AG09309 (cell line): ENCODE measurements around the gene IER3.

Experiments
- DNase-seq: peaks from one replicate; pipeline ENCODE4 v3.0.0-alpha.2; 2010; ENCODE audit warnings: low read depth
- H3K4me3 ChIP-seq: 2 replicates; pipeline ENCODE4 v1.5.1; 2011; ENCODE audit warnings: mild to moderate bottlenecking, low read depth, low read length, moderate library complexity; ENCODE audit not compliant: control insufficient read depth
- TF ChIP-seq, protein P1 (sequence below): IDR thresholded peaks from 2 replicates; pipeline ENCODE4 v1.5.1; 2011; ENCODE audit warnings: mild to moderate bottlenecking, low read depth, low read length, inconsistent platforms; ENCODE audit not compliant: insufficient read depth, control insufficient read depth; ENCODE audit errors: missing control alignments

The IER3 gene

DNA sequence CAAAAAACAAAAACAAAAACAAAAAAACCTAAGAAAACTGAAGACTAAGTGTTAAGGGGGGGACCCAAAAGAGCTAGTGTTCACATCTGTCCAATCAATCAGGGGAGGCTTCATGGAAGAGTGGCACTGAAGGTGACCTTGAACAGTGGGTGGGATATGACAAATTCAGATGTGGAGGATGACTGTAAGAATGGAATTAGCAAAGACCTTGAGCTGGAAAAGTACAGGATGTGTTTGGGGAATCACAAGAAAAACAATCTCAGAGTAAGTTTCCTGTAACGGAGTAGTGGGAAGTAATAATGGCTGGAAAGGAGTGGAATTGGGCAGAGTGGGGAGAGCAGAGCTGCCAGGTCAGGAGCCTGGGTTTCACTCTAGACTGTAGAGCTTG lies 2.9 kb upstream of the IER3 start:
- H3K4me3 ChIP-seq: no peak overlapping the region
- DNase-seq: no peak
- TF ChIP-seq, protein P1, sequence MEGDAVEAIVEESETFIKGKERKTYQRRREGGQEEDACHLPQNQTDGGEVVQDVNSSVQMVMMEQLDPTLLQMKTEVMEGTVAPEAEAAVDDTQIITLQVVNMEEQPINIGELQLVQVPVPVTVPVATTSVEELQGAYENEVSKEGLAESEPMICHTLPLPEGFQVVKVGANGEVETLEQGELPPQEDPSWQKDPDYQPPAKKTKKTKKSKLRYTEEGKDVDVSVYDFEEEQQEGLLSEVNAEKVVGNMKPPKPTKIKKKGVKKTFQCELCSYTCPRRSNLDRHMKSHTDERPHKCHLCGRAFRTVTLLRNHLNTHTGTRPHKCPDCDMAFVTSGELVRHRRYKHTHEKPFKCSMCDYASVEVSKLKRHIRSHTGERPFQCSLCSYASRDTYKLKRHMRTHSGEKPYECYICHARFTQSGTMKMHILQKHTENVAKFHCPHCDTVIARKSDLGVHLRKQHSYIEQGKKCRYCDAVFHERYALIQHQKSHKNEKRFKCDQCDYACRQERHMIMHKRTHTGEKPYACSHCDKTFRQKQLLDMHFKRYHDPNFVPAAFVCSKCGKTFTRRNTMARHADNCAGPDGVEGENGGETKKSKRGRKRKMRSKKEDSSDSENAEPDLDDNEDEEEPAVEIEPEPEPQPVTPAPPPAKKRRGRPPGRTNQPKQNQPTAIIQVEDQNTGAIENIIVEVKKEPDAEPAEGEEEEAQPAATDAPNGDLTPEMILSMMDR: no peak

DNA sequence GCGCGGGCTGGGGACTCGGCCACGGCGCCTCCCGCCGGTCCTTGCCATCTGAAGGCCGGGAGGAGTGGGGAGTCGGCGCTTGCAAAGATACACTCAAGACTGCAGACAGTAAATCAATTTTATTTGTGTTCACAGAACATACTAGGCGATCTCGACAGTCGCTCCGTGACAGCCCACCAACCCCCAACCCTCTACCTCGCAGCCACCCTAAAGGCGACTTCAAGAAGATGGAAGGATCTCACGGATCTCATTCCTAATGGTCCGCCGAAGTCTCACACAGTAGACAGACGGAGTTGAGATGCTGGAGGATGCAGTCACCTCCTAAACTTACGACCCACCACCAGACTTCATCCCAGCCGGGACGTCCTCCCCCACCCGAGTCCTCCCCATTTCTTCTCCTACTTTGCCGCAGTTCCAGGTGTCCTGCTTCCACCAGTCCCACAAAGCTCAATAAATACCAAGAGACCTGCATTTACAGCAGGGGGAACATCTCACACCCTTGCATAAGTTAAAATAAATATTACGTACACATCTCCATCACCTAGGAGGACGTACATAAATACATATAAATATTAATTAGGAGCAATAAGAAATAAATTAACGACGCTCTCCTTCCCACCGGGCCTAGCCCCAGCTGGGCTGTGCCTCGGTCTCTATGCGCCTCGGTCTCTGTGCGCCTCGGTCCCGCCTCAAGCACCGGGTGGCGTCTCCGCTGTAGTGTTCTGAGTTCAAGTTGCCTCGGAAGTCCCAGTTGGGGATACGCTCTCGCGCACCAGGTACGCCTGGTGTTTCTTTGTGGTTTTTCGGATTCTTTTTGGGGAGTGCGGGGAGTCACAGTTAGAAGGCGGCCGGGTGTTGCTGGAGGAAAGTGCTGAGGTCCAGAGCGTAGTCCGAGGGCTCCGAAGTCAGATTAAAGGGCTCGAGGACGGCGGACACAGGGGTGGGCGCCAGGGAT lies 971 bp downstream of the IER3 start:
- peak overlapping the region; percentile 74 for H3K4me3 ChIP-seq
- no peak for DNase-seq

DNA sequence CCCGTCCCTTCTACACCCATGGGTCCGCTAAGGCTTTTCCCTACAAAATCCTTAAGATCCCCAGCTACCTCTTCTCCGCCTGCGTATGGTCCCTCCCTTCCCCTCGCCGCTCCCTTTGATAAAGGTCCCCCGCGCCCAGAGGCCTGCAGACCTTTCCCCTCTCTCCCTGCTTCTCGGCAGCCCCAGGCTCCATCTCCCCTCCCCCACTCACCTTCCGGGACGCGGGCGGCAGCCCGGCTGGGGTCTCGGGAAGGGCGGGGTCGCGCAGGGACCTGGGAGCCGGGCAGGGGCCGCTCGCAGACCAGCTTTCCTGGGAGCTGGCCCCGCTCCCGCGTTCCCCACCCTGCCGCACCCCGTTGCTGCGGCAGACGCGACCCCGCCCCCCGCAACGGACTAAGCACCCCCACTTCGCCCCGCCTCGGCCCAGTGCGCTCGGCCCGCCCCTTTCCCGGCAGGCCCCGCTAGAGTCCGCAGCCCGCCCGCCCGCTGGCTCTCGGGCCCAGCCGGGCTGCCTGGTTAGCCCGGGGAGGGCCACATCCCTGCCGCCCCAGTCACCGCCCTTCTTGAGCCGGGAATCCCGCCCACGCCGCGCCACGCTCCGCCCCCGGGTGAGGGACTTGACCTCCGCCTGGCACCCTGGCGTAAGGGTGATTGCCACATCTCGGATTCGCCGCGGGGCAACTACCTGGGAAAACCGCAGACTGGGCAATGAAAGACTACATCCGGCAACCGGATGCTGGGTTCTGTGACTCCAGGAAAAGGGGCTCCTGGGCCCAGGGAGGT lies 1.8 kb downstream of the IER3 start, which contains the start of gene FLOT1:
Gene FLOT1 (minus strand): TSS at position 372 of the 783 bp plus-strand sequence. CDS start 498 bp downstream, outside the sequence.
- H3K4me3 ChIP-seq: peak within 1 kb of the TSS; percentile 74
- TF ChIP-seq, protein P1: no peak
- peak; percentile 94 for DNase-seq

More for the DNA sequence above, 971 bp downstream of the IER3 start:
- TF ChIP-seq, protein P1: peak; percentile 4

DNA sequence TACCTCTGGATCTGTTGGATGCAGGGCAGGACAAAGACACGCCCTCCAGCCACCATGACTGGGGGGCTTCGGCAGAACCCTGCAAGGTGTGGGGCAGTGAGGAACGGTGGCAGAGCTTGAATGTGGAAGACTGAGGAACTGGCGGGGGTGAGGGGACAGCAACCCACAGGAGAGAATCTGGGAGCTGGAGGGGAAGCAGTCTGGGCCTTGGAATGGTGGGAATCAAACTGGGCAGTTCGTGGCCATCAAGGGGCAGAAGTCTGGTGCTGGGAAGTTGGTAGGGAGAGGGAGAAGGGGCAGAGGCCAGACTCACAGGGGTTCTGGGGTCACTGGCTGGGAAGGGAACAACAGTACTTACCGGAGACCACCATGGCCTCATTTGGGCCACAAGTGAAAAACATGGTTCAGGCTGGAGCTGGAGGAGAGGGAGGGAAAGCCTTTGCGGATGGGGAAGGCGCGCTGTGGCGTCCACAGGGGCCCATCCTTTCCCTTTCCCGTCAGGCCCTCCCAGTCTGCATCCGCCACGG lies 2.5 kb downstream of the IER3 start:
- peak overlapping the region; percentile 52 for H3K4me3 ChIP-seq
- DNase-seq: no peak
- TF ChIP-seq, protein P1: no peak

DNA sequence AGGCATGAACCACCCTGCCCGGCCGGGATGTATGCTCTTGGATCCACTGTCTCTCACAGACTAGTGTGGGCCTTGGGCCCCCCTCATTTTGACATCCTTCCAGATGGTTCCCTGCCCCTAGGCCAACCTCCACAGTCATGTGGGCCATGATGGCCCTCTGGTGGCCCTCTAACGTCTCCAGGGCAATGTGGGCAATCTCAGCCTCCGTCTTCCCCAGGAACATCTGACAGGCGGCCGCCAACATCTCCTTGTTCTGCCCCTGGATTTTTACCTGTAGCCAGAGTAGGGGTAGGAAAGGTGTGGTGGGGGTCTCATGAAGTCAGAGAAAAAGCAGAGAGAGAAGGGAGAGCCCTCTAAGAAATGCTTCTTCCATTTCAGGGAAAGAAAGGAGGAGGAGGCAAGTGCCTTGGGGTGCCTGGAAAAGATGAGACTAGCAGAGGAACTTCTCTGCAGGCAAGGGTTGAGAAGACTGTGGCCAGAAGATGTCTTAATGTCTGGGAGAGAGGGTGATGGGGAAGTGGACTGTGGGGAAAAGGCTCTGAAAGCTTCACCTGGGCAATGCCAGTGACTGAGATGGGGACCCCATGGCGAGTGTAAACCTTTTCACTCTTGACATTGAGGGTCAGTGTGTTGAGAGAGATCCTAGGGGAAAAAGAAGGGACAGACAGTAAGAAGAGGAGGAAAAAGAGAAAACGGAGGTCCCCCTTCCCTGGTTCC lies 3.1 kb downstream of the IER3 start:
- peak overlapping the region; percentile 52 for H3K4me3 ChIP-seq
- no peak for DNase-seq
- TF ChIP-seq, protein P1: no peak

DNA sequence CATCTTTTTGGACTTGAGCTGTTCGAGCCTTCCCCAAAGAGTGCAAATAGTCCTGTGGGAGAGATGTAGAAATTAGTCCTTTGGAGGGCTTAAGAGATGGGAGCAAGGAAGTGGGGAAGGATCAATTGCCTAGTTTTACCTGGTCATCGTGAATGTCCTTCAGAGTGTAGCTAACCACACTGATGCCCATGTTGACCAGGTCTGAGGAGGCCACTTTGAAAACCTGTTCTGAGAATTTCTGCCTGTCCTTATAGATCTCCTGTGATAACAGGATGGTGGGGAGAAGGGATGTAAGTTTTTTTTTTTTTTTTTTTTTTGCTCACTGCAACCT lies 3.8 kb downstream of the IER3 start:
- no peak overlapping the region for H3K4me3 ChIP-seq
- no peak for DNase-seq
- TF ChIP-seq, protein P1: no peak
